ENCODE measurements around the gene BRINP1. TPM values are rescaled to one million over a fixed set of nuclear protein-coding genes. Genes with fewer than 3 reads are reported as not detected.
A peak's percentile ranks its signal among the peaks of the same experiment; 100 is the strongest.

Gene BRINP1
- total and polyA plus RNA-seq, 2 experiments from 2014 or later, result 13.4 to 33.5 TPM

DNA sequence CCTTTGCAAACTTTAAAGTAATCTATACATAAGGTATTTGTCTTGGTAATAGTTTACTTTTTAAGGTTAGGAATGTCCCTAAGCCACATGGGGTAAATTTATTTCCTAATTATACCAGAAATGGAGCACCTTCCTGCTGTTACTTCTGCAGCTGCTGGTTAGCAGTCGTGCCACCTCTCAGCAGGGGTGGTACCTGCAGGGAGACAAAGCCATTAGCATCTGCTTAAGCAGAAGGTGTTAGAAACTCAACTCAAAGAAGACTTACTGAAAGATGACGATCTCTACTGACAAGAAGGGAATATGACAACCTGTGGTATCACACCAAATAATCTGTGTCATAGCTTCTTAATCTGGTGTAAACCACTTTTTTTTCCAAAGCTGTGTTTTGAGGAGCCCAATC is 173.7 kb downstream of the BRINP1 start:
- no peaks in the 10 kb centered on the region for H3F3A ChIP-seq (replicated peaks; ENCODE audit: low read depth)
- TF ChIP-seq EZH2phosphoT487 (IDR thresholded peaks at IDR 0.05; ENCODE audit: unreplicated experiment), result no peak
- no peak for TF ChIP-seq JUNB (IDR thresholded peaks at IDR 0.05; ENCODE audit: unreplicated experiment)
- TF ChIP-seq, protein P1, sequence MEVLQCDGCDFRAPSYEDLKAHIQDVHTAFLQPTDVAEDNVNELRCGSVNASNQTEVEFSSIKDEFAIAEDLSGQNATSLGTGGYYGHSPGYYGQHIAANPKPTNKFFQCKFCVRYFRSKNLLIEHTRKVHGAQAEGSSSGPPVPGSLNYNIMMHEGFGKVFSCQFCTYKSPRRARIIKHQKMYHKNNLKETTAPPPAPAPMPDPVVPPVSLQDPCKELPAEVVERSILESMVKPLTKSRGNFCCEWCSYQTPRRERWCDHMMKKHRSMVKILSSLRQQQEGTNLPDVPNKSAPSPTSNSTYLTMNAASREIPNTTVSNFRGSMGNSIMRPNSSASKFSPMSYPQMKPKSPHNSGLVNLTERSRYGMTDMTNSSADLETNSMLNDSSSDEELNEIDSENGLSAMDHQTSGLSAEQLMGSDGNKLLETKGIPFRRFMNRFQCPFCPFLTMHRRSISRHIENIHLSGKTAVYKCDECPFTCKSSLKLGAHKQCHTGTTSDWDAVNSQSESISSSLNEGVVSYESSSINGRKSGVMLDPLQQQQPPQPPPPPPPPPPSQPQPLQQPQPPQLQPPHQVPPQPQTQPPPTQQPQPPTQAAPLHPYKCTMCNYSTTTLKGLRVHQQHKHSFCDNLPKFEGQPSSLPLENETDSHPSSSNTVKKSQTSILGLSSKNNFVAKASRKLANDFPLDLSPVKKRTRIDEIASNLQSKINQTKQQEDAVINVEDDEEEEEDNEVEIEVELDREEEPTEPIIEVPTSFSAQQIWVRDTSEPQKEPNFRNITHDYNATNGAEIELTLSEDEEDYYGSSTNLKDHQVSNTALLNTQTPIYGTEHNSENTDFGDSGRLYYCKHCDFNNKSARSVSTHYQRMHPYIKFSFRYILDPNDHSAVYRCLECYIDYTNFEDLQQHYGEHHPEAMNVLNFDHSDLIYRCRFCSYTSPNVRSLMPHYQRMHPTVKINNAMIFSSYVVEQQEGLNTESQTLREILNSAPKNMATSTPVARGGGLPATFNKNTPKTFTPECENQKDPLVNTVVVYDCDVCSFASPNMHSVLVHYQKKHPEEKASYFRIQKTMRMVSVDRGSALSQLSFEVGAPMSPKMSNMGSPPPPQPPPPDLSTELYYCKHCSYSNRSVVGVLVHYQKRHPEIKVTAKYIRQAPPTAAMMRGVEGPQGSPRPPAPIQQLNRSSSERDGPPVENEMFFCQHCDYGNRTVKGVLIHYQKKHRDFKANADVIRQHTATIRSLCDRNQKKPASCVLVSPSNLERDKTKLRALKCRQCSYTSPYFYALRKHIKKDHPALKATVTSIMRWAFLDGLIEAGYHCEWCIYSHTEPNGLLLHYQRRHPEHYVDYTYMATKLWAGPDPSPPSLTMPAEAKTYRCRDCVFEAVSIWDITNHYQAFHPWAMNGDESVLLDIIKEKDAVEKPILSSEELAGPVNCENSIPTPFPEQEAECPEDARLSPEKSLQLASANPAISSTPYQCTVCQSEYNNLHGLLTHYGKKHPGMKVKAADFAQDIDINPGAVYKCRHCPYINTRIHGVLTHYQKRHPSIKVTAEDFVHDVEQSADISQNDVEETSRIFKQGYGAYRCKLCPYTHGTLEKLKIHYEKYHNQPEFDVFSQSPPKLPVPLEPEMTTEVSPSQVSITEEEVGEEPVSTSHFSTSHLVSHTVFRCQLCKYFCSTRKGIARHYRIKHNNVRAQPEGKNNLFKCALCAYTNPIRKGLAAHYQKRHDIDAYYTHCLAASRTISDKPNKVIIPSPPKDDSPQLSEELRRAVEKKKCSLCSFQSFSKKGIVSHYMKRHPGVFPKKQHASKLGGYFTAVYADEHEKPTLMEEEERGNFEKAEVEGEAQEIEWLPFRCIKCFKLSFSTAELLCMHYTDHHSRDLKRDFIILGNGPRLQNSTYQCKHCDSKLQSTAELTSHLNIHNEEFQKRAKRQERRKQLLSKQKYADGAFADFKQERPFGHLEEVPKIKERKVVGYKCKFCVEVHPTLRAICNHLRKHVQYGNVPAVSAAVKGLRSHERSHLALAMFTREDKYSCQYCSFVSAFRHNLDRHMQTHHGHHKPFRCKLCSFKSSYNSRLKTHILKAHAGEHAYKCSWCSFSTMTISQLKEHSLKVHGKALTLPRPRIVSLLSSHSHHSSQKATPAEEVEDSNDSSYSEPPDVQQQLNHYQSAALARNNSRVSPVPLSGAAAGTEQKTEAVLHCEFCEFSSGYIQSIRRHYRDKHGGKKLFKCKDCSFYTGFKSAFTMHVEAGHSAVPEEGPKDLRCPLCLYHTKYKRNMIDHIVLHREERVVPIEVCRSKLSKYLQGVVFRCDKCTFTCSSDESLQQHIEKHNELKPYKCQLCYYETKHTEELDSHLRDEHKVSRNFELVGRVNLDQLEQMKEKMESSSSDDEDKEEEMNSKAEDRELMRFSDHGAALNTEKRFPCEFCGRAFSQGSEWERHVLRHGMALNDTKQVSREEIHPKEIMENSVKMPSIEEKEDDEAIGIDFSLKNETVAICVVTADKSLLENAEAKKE (CRISPR knock-in tag; IDR thresholded peaks at IDR 0.05), result peak; percentile 95
- peak; percentile 25; the same call in 1 of the 2 replicates for TF ChIP-seq ZNF114 (CRISPR knock-in tag; IDR thresholded peaks at IDR 0.05)
- TF ChIP-seq, protein P2, sequence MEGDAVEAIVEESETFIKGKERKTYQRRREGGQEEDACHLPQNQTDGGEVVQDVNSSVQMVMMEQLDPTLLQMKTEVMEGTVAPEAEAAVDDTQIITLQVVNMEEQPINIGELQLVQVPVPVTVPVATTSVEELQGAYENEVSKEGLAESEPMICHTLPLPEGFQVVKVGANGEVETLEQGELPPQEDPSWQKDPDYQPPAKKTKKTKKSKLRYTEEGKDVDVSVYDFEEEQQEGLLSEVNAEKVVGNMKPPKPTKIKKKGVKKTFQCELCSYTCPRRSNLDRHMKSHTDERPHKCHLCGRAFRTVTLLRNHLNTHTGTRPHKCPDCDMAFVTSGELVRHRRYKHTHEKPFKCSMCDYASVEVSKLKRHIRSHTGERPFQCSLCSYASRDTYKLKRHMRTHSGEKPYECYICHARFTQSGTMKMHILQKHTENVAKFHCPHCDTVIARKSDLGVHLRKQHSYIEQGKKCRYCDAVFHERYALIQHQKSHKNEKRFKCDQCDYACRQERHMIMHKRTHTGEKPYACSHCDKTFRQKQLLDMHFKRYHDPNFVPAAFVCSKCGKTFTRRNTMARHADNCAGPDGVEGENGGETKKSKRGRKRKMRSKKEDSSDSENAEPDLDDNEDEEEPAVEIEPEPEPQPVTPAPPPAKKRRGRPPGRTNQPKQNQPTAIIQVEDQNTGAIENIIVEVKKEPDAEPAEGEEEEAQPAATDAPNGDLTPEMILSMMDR (conservative IDR thresholded peaks at IDR 0.05; ENCODE audit: low read depth in 2 of 2), result 0 out of 4 replicates have a peak, but pooled peaks of 1 of the 2 experiments have one; percentile 6
- TF ChIP-seq CREB1 (CRISPR knock-in tag; IDR thresholded peaks at IDR 0.05; ENCODE audit: low read depth), result 0 out of 2 replicates have a peak, but pooled peaks have one; percentile 4
- TF ChIP-seq ZNF331 (CRISPR knock-in tag; IDR thresholded peaks at IDR 0.05; ENCODE audit: low read depth), result no peak
- TF ChIP-seq, protein P3, sequence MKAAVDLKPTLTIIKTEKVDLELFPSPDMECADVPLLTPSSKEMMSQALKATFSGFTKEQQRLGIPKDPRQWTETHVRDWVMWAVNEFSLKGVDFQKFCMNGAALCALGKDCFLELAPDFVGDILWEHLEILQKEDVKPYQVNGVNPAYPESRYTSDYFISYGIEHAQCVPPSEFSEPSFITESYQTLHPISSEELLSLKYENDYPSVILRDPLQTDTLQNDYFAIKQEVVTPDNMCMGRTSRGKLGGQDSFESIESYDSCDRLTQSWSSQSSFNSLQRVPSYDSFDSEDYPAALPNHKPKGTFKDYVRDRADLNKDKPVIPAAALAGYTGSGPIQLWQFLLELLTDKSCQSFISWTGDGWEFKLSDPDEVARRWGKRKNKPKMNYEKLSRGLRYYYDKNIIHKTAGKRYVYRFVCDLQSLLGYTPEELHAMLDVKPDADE (IDR thresholded peaks at IDR 0.05), result no peak
- no peak for TF ChIP-seq STAT1 (IDR thresholded peaks at IDR 0.05; ENCODE audit: unreplicated experiment)
- H3K79me2 ChIP-seq (replicated peaks; ENCODE audit: insufficient read depth), result no peaks in the 10 kb centered on the region
- Mint-ChIP-seq H3K4me3 (no peak overlapping the region), H3K9me3 (no peaks in the 10 kb centered on the region), H3K27me3 (ENCODE audit: insufficient read depth, low read depth, poor library complexity) (no peaks in the 10 kb centered on the region), H3K27ac (no peak overlapping the region), H3K36me3 (ENCODE audit: low read depth) (0 out of 3 replicates have a peak, but pooled peaks cover 2% of the 10 kb centered on the region), H3K4me1 (peaks cover 23% of the 10 kb centered on the region)
- H3K27ac ChIP-seq (ENCODE audit: low read depth), result no peak overlapping the region
- H4K20me1 ChIP-seq (replicated peaks; ENCODE audit: insufficient read depth), result 0 out of 2 replicates have a peak, but pooled peaks cover 4% of the 10 kb centered on the region
- H3K4me2 ChIP-seq, result peak overlapping the region; percentile 9
- no peaks in the 10 kb centered on the region for H3K36me3 ChIP-seq (ENCODE audit: insufficient read depth)
- H3K4me1 ChIP-seq (ENCODE audit: insufficient read depth), result peaks cover 10% of the 10 kb centered on the region
- H3K9me2 ChIP-seq (ENCODE audit: insufficient read depth), result no peaks in the 10 kb centered on the region
- DNase-seq (ENCODE audit: low spot score) (peak; percentile 38), ATAC-seq (peak; percentile 80)
- H2AFZ ChIP-seq, result no peak overlapping the region
- no peaks in the 10 kb centered on the region for H3K27me3 ChIP-seq (ENCODE audit: insufficient read depth)
- no peak overlapping the region for H3K4me3 ChIP-seq
